Measurements from ENCODE around the gene PTPRM. TPM values are rescaled to one million over a fixed set of nuclear protein-coding genes. Genes with fewer than 3 reads are reported as not detected.

Gene PTPRM
- total RNA-seq, 1 donor from 2014 or later, result 131 TPM

GRCh38 chr18:8018701-8019331 lies 451.7 kb downstream of the PTPRM start:
- Mint-ChIP-seq H3K36me3 (ENCODE audit: low read depth) (no peaks in the 10 kb centered on the region), H3K9me3 (ENCODE audit: low read depth) (no peaks in the 10 kb centered on the region), H3K27ac (ENCODE audit: unreplicated experiment) (peak overlapping the region; percentile 45), H3K4me3 (ENCODE audit: unreplicated experiment) (no peak overlapping the region), H3K4me1 (ENCODE audit: low read depth) (peaks cover 36% of the 10 kb centered on the region), H3K27me3 (ENCODE audit: low read depth) (no peaks in the 10 kb centered on the region)
- no peak for TF ChIP-seq CTCF (IDR thresholded peaks at IDR 0.05)
- no peak for DNase-seq (ENCODE audit: low spot score)

GRCh38 chr18:8019600-8019999 lies 452.5 kb downstream of the PTPRM start:
- TF ChIP-seq CTCF (IDR thresholded peaks at IDR 0.05), result no peak
- H3K27ac Mint-ChIP-seq (ENCODE audit: unreplicated experiment), result no peak overlapping the region
- H3K4me3 Mint-ChIP-seq (ENCODE audit: unreplicated experiment), result no peak overlapping the region
- no peaks in the 10 kb centered on the region for H3K9me3 Mint-ChIP-seq (ENCODE audit: low read depth)
- H3K36me3 Mint-ChIP-seq (ENCODE audit: low read depth), result no peaks in the 10 kb centered on the region
- DNase-seq (ENCODE audit: low spot score), result no peak
- H3K27me3 Mint-ChIP-seq (ENCODE audit: low read depth), result no peaks in the 10 kb centered on the region
- H3K4me1 Mint-ChIP-seq (ENCODE audit: low read depth), result peaks cover 36% of the 10 kb centered on the region

- H3K4me3 Mint-ChIP-seq (ENCODE audit: unreplicated experiment), result no peak overlapping the region
- no peaks in the 10 kb centered on the region for H3K27me3 Mint-ChIP-seq (ENCODE audit: low read depth)
- H3K36me3 Mint-ChIP-seq (ENCODE audit: low read depth), result no peaks in the 10 kb centered on the region
- no peaks in the 10 kb centered on the region for H3K9me3 Mint-ChIP-seq (ENCODE audit: low read depth)
- H3K4me1 Mint-ChIP-seq (ENCODE audit: low read depth), result peaks cover 36% of the 10 kb centered on the region
- no peak for TF ChIP-seq CTCF (IDR thresholded peaks at IDR 0.05)
- peak overlapping the region; percentile 50 for H3K27ac Mint-ChIP-seq (ENCODE audit: unreplicated experiment)
- DNase-seq (ENCODE audit: low spot score), result no peak
Measured at GRCh38 chr18:8020132-8020846, 453.2 kb downstream of the PTPRM start.

- peaks cover 2% of the 10 kb centered on the region for H3K36me3 Mint-ChIP-seq (ENCODE audit: low read depth)
- no peak for DNase-seq (ENCODE audit: low spot score)
- no peak overlapping the region for H3K27ac Mint-ChIP-seq (ENCODE audit: unreplicated experiment)
- no peaks in the 10 kb centered on the region for H3K27me3 Mint-ChIP-seq (ENCODE audit: low read depth)
- no peaks in the 10 kb centered on the region for H3K4me1 Mint-ChIP-seq (ENCODE audit: low read depth)
- no peaks in the 10 kb centered on the region for H3K9me3 Mint-ChIP-seq (ENCODE audit: low read depth)
- H3K4me3 Mint-ChIP-seq (ENCODE audit: unreplicated experiment), result no peak overlapping the region
- TF ChIP-seq CTCF (IDR thresholded peaks at IDR 0.05), result no peak
Measured at GRCh38 chr18:8029061-8029460, 461.9 kb downstream of the PTPRM start.

GRCh38 chr18:8029731-8030130 lies 462.6 kb downstream of the PTPRM start:
- no peak for DNase-seq (ENCODE audit: low spot score)
- Mint-ChIP-seq H3K27ac (ENCODE audit: unreplicated experiment) (no peak overlapping the region), H3K4me1 (ENCODE audit: low read depth) (no peaks in the 10 kb centered on the region), H3K9me3 (ENCODE audit: low read depth) (no peaks in the 10 kb centered on the region), H3K27me3 (ENCODE audit: low read depth) (no peaks in the 10 kb centered on the region), H3K4me3 (ENCODE audit: unreplicated experiment) (no peak overlapping the region), H3K36me3 (ENCODE audit: low read depth) (peaks cover 2% of the 10 kb centered on the region)
- TF ChIP-seq CTCF (IDR thresholded peaks at IDR 0.05), result no peak
